HEK293T (cell line): ENCODE measurements around the gene ANXA6.

Experiments used
- BHLHE40 ChIP-seq: fragments of 450-650 bp; IDR thresholded peaks from 2 replicates; pipeline ENCODE4 v1.6.1; 2016; ENCODE audit warnings: mild to moderate bottlenecking, moderate library complexity, borderline replicate concordance
- FOXA1 ChIP-seq: fragments of 450-650 bp; IDR thresholded peaks from 2 replicates; pipeline ENCODE4 v1.6.1; 2016; ENCODE audit warnings: mild to moderate bottlenecking
- FOXK2 ChIP-seq: fragments of 450-650 bp; IDR thresholded peaks from 2 replicates; pipeline ENCODE4 v1.6.1; 2016; ENCODE audit warnings: mild to moderate bottlenecking
- FOXM1 ChIP-seq: fragments of 450-650 bp; IDR thresholded peaks from 2 replicates; pipeline ENCODE4 v1.6.1; 2017; ENCODE audit warnings: mild to moderate bottlenecking, borderline replicate concordance
- SP1 ChIP-seq: fragments of 450-650 bp; IDR thresholded peaks from 2 replicates; pipeline ENCODE4 v1.6.1; 2017
- ZNF384 ChIP-seq: fragments of 450-650 bp; IDR thresholded peaks from 2 replicates; pipeline ENCODE4 v1.6.1; 2016

DNA sequence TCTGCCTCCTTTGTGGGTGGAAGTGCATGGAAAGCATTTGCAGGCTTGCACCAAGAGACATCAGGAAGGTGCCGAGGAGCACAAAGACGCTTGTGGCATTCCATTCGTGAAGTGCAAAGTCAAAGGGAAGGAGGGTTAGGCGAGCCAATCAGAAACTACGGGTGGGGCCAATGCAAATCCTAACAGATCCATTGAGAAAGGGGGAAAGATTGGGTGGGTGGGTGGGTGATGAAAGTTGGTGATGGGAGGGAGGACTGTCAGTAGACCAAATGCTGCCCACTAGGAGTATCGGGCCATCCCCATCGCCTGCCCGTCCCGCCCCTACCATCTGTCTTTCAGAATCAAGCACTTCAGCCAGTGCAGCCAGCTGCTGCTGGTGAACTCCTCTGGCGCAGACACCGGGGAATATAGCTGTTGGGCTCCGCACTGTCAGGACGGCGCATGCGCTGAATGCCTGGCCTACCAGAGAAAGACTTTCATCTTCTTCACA lies 17.1 kb upstream of the ANXA6 start:
- TF ChIP-seq FOXA1 (no peak), SP1 (no peak), BHLHE40 (no peak), ZNF384 (no peak), FOXM1 (no peak), FOXK2 (no peak)
